GM18870 (cell line): ENCODE measurements around the gene TMEM37.
A peak's percentile ranks its signal among the peaks of the same experiment; 100 is the strongest.
"Not testable (repeated sequence)": the region's sequence is repeated elsewhere in the genome, so short reads cannot be mapped to it uniquely, and the experiment has no call there.

Source experiments
- ATAC-seq: cut with Tn5 transposase; IDR thresholded peaks from one replicate; pipeline ENCODE4 v1.9.1; 2021; ENCODE audit warnings: moderate library complexity; ENCODE audit not compliant: unreplicated experiment

The TMEM37 gene, protein sequence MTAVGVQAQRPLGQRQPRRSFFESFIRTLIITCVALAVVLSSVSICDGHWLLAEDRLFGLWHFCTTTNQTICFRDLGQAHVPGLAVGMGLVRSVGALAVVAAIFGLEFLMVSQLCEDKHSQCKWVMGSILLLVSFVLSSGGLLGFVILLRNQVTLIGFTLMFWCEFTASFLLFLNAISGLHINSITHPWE

DNA sequence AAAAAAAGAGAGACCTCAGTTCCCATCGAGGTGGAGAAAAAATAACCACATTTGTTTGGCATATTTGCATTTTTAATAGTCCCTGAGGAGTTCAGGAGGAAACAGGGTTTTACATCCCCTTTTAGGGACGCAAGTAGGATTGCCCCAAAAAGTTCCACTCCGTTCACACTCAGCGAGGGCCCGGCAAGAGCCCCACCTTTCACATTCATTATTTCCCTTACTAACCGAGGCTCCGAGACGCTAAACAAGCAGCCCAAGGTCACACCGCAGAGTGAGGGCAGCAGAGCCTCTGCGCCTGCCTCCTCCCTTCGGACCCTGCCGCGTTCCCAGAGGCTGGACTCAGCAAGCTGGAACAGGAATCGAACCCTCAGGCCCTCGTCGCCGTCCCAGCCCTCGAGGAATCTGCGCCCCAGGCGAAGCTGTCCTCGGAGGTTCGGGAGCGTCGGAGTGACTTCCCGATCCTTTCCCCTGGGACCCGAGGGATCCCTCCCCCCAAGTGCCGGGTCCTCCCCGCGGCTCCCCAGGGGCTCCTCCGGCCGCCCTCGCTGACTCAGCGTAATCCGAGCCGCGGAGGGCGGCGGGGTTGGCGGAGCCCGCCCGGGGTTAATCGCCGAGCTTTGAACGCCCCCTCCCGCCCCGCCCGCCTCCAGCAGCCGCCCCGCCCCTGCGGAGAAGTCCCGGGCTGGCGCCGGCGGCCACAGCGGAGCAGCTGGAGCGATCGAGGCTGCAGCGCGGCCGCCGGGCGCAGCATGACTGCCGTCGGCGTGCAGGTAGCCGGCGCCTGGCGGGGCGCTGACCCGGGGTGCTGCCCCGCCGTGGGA lies at the start of gene TMEM37:
Gene TMEM37 (plus strand): TSS at position 700 of the 821 bp plus-strand sequence. CDS start 50 bp downstream, at position 750.
- ATAC-seq, result peak; percentile 73

DNA sequence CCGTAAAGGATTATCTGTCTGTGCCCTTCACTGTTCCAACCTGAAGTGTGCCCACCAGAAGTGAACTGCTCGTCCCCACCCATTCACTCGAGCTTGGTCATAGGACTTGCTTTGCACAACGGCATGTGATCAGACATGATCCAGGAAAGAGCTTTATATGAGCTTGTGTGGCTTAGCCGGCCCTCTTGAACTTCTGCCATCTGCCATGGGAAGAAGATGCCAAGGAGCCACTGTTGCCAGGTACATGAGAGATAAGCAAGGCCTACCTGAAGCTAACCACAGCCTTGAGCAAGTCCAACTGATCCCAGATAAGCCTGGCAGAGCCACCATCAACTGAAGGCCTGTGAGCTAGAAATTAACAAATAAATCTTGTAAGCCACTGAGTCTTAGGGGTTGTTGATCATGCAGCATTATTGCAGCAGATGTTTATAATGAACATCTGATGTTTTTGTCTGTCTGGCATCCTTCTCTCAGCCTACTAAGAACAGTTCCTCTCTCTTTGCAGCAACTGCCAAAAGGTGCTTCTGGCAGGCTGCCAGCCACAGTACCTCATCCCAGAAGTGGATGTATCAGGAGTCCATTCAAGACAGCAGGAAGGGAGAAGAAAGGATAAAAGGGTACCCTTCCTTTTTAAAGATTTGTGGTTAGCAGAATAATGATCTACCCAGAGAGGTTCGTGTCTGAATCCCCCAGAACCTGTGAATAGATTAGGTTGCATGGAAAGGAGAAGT lies 48.1 kb upstream of the TMEM37 start:
- no peak for ATAC-seq

DNA sequence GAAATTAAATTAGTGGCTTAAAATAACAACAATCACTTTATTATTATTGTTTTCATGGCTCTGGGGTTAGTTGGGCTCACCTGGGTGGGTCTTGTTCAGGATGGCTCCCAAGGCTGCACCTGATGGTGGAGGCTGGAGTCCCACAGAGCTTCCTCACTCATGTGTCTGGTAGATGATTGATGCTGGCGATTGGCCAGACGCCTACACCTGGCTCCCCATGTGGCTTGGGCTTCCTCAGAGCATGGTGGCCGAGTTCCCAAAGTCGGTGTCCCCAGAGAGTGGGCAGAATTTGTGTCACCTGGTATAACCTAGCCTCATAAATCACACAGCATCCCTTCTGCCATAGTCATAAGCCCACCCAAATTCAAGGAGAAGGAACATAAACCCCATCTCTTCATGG lies 46.7 kb upstream of the TMEM37 start:
- ATAC-seq, result no peak

DNA sequence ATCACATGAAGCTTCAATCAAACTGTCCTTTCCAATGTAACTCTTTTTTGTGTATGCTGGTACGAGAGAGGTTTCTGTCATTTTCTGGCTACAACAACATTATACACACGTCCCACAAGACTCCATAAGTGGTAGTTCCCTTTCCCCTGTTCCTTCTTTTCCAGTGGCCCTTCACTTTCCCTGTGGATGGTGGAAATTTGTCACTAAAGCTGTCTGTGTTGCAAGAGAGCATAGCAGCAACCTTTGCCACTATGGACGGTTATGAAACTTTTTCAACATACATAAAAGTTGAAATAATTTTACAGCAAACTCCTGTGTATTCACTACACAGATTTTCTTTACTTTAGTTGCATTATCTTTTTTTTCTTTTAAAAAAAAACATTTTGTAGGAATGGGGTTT lies 46.2 kb upstream of the TMEM37 start:
- no peak for ATAC-seq

DNA sequence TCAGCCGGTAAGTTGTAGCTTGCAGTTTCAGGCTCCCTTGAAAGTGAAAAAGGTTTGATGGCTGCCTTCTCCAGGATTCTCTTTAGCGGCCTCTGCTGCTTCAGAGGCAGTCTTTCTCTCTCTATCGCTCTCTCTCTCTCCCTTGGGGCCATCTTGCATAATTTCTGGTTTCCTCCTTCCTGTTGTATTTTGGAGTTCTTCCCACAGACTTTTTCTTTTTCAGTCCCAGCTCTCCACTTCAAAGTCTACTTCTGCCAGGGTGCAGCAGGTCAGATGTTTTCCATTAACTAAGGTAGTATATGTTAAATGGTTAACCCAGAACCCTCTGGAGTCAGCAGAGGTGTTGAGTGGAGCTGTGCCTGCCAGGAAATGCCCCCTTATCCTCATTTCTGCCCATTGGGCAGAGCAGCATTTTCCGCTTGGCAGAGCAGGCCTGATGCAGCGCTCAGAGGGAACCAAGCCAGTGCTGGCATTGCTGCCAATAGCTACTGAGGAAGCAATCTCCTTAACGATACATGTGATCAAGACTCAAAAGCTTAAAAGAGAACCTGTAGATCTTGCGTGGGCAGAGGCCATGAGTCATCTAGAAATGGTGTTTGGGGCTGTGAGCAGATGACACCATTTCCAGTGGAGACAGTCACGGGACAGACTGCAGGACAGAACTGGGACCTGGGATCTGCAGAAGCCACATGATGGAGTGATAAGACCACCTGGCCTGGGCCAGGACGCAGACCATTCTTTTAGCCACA lies 44.1 kb upstream of the TMEM37 start:
- ATAC-seq, result peak; percentile 74

DNA sequence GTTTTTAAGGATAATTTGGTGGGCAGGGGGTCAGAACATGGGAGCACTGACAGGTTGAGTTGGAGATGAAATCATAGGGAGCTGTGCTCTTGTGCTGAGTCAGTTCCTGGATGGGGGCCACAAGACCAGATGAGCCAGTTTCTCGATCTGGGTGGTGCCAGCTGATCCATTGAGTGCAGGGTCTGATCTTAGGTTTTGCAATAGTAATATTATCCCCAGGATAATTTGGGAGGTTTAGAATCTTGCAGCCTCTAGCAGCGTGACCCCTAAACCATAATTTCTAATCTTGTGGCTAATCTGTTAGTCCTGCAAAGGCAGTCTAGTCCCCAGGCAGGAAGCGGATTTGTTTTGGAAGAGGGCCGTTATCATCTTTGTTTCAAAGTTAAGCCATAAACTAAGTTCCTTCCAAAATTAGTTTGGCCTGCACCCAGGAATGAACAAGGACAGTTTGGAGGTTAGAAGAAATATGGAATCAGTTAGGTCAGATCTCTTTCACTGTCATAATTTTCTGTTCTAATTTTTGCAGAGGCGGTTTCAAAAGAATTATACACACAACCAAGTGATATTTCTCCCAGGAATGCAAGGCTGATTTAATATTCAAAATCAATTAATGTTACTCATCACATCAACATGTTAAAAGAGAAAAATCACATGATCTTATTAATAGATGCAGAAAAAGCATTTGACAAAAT lies 41.9 kb upstream of the TMEM37 start:
- no peak for ATAC-seq

DNA sequence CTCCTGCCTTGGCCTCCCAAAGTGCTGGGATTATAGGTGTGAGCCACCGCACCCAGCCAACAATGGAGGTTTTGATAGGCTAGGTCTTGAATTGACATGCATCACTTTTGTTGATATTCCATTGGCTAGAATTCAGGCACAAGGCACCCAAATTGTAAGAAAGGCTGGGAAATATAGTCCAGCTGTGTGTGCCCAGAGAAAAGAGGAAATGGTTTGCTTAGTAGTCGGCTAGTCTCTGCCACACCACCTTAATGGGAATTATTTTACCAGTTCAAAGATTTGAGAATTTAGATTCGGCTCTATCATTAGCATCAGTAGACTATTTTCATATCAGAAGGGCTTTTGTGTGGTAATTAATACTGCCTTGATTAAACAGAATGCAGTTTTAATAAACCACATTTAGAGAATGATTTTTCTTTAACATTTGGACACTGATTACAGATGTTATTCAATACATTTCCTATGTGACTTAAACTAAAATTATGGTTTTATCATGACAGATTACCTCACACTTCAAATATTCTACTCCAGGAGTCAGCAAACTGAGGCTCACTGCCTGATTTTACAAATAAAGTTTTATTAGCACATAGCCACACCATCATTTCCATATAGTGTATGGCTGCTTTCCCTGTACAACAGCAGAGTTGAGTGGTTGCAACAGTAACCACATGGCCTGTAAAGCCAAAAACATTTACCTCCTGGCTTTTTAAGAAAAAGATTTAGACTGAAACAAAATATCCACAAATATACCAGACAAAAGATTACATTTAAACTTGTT lies 37.5 kb upstream of the TMEM37 start:
- ATAC-seq, result no peak

DNA sequence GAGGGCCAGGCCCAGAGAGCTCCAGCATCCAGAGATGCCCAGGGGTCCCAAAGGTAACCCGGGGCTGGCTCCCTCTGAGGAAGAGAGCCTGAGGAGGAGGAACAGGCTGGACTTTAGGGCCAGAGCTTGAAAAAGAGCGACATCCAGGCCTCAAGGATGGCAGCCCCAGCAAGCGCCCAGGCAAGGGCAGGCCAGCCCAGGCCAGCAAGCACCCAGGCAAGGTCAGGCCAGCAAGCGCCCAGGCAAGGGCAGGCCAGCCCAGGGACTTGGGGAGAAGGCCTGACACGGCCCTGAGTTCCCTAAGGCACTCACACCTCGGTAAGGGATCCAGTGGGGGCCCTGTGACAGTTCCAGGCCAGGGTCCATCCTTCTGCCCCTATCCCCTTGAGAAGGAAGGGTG lies 34.5 kb upstream of the TMEM37 start:
- ATAC-seq, result no peak

DNA sequence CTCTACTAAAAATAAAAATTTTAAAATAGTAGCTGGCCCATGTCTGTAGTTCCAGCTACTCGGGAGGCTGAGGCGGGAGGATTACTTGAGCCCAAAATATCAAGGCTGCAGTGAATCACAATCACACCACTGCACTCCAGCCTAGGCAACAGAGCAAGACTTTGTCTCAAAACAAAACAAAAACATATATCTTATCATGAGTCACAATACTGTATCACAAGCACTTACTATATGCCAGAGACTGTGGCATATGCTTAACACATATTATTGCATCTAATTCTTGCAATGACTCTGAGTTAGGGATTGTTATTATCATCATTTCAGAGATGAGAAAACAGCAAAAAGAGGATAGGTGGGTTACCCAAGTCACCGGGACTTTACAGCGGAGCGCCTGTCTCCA lies 29.5 kb upstream of the TMEM37 start:
- ATAC-seq, result no peak

DNA sequence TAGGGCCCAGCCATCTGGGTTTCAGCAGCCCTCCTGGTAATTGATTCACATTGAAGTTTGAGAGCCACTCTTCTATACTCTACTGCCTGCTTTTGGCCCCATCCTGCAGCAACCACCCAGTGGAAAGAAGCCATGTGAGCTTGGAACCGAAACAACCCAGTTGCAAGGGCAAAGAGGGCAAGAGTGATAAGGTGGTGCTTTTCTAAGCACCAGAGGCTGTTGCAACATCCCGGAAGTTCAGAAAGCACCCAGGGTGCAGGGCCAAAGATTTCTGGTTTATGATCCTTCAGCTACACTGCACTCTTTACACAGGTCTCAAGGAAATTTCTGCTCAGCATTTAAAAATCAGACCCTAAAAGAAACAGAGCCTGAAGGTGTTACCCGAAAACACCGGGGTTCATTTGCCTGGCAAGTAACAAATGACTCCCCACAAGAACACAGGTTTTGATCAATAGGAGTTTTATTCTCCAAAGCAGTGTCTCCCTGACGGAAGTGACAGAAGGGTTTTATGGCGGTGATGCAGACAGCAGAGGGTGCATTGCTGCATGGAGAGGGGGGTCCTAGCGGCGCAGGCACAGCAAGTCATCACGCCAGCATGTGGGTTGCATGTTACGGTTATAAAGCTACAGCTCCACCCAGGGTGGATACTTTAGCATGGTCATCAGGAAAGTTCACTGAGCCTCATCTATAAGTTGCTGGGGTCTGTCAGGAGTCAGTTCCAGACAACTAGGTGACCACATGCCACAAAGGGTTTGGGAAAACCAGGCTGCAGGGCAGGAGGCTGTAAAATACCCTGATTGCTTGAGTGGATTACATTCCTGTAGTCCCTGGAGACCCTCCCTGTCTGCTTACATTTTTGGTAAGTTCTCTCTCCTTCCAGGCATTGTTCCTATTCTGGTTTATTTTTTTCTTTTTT lies 28.8 kb upstream of the TMEM37 start:
- no peak for ATAC-seq

DNA sequence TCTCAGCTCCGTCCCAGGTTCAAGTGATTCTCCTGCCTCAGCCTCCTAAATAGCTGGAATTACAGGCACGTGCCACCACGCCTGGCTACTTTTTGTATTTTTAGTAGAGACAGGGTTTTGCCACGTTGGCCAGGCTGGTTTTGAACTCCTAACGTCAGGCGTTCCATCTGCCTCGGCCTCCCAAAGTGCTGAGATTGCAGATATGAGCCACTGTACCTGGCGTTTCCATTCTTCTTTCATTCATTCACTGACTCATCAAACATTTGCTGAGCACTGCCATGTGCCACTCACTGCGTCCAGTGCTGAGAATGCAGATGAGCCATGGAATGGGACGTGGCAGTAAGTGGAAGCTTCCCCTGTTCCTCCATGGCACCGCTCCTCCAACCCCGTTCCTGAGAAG lies 28.0 kb upstream of the TMEM37 start:
- ATAC-seq, result not testable (repeated sequence)

DNA sequence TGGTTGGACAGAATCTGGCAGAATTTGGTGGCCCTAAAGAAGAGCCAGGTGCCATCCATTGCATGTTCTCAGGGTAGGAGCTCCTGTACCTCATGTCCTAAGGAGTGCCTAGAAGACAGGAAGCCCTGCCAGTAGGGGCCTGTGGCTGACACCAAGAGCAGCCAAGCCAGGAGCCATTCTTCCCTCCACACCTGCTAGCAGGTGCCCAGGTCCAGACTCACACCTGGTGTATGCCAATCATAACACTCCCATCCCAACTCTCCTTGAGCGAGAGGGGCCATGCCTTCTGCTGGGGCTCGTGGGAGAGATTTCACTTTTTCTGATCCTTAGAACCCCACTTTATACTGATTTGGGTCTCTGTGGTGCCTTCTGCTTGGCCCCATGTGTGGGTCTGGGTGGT lies 26.5 kb upstream of the TMEM37 start:
- no peak for ATAC-seq

DNA sequence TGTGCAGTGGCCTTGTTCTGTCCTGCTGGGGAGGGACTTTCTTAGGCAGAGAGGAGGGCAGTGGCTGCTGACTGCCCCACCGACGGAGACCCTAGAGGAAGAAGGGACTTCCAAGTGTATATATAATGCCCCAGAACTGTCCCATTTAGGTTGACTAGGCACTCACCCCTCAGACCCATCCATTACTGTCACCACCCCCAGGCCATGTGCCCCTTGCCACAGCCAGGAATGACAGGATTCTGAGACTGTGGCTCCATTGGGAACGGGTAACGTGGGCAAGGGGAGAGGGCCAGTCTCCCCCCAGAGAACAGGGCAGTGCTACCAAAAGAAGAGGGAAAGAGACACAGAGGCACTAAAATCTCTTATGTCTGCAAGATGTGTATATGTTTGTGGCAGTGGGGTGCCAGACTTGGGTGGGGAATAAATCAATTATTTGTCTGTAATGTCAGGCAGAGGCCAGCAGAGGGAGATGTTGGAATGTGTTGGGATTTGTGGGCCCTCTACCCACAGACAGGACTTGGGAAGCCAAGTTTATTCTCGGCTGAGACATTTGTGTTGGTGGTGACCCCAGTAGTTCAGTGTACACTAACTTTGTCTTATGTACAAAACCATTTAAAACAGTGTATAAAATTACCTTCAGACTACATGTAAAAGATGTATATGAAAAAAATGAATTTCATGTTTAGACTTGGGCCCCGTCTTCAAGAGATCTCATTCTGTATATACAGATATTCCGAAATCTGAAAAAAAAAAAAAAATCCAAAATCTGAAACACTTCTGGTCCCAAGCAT lies 24.0 kb upstream of the TMEM37 start:
- ATAC-seq, result no peak

DNA sequence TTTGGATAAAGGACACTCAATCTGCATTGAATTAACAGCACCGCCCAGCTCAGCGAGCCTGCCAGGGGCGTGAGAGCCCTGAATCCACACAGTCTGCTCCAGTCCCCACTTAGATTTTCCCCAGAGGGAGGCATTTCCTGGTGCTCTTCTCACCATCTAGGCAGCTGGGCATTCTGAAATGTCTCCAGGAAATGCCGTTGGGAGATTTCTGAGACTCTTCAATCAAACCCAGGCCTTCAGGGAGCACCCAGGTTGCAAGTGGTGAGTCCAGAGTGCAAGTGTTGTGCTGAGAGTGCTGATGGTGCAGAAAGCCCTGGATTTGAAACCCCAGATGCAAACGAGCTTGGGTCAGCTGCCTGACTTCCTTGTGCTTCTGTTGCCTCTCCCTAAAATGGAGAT lies 23.4 kb upstream of the TMEM37 start:
- ATAC-seq, result no peak

DNA sequence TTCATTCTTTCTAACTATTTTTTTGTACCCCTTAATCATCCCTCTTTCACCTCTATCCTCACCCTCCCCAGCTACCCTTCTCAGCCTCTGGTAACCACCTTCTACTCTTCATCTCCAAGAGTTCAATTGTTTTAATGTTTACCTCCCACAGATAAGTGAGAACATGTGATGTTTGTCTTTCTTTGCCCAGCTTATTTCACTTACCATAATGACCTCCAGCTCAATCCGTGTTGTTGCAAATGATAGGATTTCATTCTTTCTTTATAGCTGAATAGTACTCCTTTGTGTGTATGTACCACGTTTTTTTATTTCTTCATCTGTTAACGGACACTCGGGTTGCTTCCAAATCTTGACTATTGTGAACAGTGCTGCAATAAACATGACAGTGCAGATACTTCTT lies 22.1 kb upstream of the TMEM37 start:
- ATAC-seq, result no peak

DNA sequence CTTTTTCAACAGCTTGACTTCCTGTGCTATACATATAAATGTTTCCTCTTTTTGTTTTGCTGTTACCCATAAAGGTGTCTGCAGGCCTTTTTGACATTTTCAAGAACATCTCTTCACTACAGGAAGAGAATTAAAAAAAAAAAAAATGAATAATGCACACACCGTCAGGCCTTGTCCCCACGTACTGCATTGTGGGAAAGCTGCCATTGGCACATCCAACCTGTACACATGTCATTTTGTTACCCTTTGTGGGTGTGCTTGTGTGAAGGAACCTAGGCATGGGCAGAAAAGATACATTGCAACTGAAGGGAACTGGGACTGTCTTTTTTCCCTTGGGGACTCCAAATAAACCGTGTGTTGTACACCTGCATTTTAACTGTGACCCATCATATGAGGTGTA lies 16.8 kb upstream of the TMEM37 start:
- ATAC-seq, result no peak

DNA sequence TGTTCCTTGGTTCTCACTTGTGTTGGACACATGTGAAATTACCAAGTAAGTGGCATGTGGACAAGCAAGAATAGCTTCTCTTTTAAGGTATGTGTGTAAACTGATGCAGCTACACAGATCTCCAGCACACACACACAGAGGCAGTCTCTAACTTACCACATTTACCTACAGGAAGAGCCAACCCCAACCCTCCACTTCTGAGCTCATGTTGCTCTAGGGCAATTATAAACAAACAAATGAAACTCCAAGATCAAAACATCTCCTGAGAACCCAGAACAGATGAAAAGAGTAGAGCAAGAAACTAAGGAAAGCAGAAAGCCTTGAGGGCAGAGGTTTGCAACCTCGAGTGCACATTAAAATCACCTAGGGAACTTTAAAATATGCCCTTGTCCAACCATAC lies 16.0 kb upstream of the TMEM37 start:
- ATAC-seq, result no peak

DNA sequence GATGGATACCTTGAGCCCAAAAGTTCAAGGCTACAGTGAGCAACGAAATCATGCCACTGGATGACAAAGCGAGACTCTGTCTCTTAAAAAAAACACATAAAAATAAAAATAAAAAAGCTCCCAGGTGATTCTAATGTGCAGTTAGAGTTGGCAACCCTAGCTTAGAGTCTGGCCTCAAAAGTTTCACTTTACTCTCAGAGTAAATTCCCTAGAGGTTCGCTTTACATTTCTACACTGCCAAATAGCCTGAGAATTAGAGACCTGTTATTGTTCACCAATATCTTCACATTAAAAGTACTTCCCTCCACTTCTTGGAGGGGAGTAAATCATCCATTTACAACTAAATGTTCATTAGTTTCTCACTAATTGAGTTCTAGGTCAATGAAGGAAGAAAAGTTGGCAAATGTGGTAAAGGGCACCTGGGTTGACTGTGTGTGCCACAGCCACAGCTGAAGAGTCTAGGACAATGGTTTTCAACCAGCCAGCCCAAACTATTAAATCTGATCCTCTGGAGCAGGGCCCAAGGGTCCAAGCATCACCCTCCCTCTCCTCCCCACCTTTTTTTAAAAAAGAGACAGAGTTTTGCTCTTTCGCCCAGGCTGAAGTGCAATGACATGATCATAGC lies 15.2 kb upstream of the TMEM37 start:
- ATAC-seq, result no peak
